GM13977 (cell line): ENCODE data around the gene PNPLA5.

Experiments used
- DNase-seq: peaks from one replicate; pipeline ENCODE4 v3.0.0; 2012; ENCODE audit warnings: low spot score
- in situ Hi-C: fragments of 300-500 bp; cut with MboI; formaldehyde crosslinking; loops from one replicate; pipeline ENCODE4 v1.12.0; 2022; ENCODE audit warnings: low sequenced_read_pairs, low pct_unique_long_range_greater_than_20kb, mixed read lengths, inconsistent platforms; ENCODE audit not compliant: unreplicated experiment
- TF ChIP-seq, protein P1 (sequence below): IDR thresholded peaks from 2 replicates; pipeline ENCODE4 v1.5.1; 2012; ENCODE audit warnings: mild to moderate bottlenecking, control low read depth; ENCODE audit not compliant: insufficient read depth; ENCODE audit errors: extremely low read depth, missing control alignments

The PNPLA5 gene, protein sequence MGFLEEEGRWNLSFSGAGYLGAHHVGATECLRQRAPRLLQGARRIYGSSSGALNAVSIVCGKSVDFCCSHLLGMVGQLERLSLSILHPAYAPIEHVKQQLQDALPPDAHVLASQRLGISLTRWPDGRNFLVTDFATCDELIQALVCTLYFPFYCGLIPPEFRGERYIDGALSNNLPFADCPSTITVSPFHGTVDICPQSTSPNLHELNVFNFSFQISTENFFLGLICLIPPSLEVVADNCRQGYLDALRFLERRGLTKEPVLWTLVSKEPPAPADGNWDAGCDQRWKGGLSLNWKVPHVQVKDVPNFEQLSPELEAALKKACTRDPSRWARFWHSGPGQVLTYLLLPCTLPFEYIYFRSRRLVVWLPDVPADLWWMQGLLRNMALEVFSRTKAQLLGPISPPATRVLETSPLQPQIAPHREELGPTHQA

DNA sequence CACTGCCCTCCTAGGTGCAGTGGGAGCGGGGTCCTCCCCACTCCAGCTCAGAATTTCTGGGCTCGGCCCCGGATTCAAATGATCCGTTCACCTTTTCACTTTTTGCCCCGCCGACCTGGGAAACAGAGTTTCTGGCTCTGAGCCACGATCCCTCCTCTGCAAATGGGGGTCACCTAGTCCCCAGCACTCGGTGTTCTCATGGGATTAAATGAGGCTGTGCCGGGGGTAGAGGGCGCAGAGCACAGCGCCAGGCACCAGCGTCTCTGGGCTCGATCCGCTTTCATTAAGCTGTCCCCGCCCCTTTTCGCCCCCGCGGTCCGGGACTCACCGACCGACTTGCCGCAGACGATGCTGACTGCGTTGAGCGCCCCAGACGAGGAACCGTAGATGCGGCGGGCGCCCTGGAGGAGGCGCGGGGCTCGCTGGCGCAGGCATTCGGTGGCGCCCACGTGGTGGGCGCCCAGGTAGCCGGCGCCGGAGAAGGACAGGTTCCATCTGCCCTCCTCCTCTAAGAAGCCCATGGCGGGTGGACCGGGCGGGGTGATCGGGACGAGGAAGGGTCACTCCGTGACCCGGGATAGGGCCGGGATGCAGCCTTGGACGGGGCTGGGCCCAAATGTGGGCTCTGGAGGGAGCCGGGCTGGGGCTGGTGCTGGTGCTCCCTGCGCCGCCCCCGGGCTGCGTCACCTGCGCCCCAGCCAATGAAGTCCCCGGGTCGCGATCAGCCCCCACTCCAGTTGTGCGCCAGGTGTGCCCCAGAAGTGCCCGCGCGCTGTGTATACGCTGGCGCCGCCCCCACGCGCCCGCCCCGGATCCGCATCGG, at the start of gene PNPLA5:
Gene PNPLA5 (minus strand): TSS at position 654 of the 823 bp plus-strand sequence. CDS start 133 bp downstream, at position 521.
- no peak for DNase-seq
- in situ Hi-C loops: no loop called here
- TF ChIP-seq, protein P1, sequence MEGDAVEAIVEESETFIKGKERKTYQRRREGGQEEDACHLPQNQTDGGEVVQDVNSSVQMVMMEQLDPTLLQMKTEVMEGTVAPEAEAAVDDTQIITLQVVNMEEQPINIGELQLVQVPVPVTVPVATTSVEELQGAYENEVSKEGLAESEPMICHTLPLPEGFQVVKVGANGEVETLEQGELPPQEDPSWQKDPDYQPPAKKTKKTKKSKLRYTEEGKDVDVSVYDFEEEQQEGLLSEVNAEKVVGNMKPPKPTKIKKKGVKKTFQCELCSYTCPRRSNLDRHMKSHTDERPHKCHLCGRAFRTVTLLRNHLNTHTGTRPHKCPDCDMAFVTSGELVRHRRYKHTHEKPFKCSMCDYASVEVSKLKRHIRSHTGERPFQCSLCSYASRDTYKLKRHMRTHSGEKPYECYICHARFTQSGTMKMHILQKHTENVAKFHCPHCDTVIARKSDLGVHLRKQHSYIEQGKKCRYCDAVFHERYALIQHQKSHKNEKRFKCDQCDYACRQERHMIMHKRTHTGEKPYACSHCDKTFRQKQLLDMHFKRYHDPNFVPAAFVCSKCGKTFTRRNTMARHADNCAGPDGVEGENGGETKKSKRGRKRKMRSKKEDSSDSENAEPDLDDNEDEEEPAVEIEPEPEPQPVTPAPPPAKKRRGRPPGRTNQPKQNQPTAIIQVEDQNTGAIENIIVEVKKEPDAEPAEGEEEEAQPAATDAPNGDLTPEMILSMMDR: no peak

DNA sequence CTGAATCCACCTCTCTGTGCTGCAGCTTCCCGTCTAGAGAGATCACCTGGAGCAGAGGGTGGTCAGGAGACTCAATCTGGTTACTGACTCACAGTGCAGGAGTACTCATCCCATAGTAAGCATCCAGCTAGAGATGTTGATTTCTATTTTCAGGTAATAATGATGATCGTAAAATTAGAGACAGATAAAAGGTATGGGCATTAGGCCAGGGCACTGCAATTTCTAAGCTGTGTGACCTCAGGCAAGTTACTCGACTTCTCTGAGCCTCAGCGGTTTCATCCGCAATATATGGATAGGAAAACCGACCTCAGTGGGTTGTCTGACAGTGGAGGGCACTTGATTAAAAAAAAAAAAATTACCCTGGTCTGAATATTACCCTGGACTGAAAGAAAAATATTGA, 49.6 kb upstream of the PNPLA5 start:
- DNase-seq: no peak
- TF ChIP-seq, protein P1: no peak
- in situ Hi-C loops: no loop called here

DNA sequence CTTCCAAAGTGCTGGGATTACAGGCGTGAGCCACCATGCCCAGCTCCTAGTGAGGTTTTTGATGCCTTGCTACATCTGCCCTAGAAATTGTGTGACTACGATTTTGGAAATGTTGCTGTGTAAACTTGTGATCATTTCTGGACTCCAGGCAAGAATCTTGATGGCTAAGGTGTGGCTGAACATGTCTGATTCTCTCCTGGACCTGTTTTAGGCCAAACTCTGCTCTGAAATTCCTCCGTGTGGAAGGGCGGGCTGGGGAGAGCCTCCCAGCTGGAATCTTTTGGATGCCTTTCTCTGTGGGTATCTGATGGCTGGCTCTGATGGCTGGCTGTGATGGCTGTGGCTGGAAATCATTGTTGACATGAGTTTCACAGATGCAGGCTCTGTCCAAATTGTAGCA, 40.0 kb upstream of the PNPLA5 start:
- TF ChIP-seq, protein P1: no peak
- in situ Hi-C loops: no loop called here
- no peak for DNase-seq

DNA sequence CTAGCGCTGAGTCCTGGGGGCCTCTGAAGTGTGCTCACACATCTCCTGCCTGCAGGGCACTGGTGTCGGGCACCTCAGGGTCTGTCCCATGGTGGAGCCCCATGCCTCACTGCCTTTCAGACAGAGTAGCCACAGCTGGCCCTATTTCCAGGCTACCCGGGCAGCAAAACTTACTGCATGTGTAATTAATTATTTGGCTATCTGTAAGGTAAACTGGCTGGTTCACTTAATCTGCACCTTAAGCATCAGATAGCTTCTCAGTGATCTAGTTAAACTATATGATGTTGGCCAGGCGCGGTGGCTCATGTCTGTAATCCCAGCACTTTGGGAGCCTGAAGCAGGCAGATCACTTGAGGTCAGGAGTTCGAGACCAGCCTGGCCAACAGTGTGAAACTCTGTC, 37.1 kb upstream of the PNPLA5 start:
- TF ChIP-seq, protein P1: no peak
- DNase-seq: no peak
- in situ Hi-C loops: no loop called here

DNA sequence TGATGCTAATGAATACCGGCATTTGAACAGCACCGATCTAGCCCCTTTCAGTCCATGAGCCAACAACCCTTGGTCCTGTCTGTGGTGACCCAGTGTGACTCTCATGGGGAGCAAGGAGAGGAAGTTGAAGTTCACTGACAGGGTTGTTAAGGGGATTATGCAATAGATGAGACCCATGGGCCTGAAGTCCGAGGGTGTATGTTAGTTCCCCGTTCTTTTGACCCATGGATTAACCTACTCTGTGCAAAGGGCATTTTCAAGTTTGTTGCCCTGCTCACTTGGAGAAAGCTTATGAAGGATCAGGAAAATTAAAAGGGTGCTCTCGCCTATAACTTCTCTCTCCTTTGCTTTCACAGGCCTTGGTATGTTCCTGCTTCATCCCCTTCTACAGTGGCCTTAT, 36.7 kb upstream of the PNPLA5 start:
- TF ChIP-seq, protein P1: no peak
- in situ Hi-C loops: no loop called here
- DNase-seq: no peak

DNA sequence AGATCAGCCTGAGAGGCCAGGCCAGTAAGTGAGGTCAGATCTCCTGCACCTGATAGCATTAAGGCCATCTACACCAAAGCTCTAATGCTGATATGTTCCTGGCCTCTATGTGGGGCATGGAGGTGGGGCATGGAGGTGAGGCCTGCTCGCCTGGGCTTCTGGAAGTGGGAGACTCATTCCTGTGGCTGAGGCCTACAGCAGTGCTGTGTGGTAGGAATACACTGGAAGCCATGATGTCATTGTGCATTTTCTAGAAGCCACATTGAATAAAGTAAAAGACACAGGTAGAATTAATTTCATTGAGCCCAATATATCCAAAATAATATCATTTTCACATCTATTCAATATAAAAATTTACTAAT, 34.5 kb upstream of the PNPLA5 start:
- no peak for DNase-seq
- TF ChIP-seq, protein P1: no peak
- in situ Hi-C loops: no loop called here
